ENCODE results near the gene ACTRT2. TPM values are rescaled to one million over a fixed set of nuclear protein-coding genes. Genes with fewer than 3 reads are reported as not detected.

Gene ACTRT2
- total RNA-seq, 1 experiment from 2014 or later = not detected

GRCh38 chr1:3003039-3003940 lies 18.0 kb upstream of the ACTRT2 start:
- Histone ChIP-seq H2BK5ac (ENCODE audit: insufficient read length, low read length) (no peak overlapping the region), H3K4me1 (ENCODE audit: insufficient read depth, low read length) (no peaks in the 10 kb centered on the region), H3K27me3 (ENCODE audit: insufficient read depth, low read length) (no peaks in the 10 kb centered on the region), H4K8ac (replicated peaks; ENCODE audit: insufficient read length, low read depth, low read length) (no peak overlapping the region), H3K79me2 (ENCODE audit: insufficient read depth, low read length) (no peaks in the 10 kb centered on the region), H3K56ac (ENCODE audit: insufficient read length, low read depth, low read length) (no peak overlapping the region), H2BK20ac (ENCODE audit: low read depth, low read length, poor library complexity, severe bottlenecking) (no peak overlapping the region), H3K4ac (ENCODE audit: low read depth, low read length) (no peak overlapping the region), H2BK12ac (ENCODE audit: insufficient read length, low read depth, low read length) (no peak overlapping the region), H4K20me1 (ENCODE audit: control insufficient read depth, insufficient read depth, insufficient read length) (no peaks in the 10 kb centered on the region), H3K4me2 (ENCODE audit: insufficient read depth, insufficient read length, low read length) (no peak overlapping the region), H2AK5ac (ENCODE audit: insufficient read length, low read length) (no peak overlapping the region), H3K14ac (ENCODE audit: insufficient read depth, low read length) (no peak overlapping the region), H3K79me1 (ENCODE audit: insufficient read depth, low read depth, low read length, poor library complexity, severe bottlenecking) (no peaks in the 10 kb centered on the region), H3T11ph (ENCODE audit: low read length) (no peak overlapping the region), H3K23me2 (ENCODE audit: insufficient read length, low read depth, low read length, poor library complexity, severe bottlenecking) (peaks cover 3% of the 10 kb centered on the region), H2BK15ac (ENCODE audit: low read depth, low read length) (no peak overlapping the region), H3K9ac (ENCODE audit: extremely low read depth, insufficient read length, low read length) (no peak overlapping the region), H3K23ac (ENCODE audit: insufficient read length, low read depth, low read length) (no peak overlapping the region), H4K5ac (ENCODE audit: insufficient read length, low read depth, low read length) (no peak overlapping the region), H4K91ac (ENCODE audit: insufficient read length, low read depth, low read length) (no peak overlapping the region), H2AFZ (ENCODE audit: low read length) (no peak overlapping the region), H2BK120ac (ENCODE audit: low read depth, low read length, poor library complexity, severe bottlenecking) (no peak overlapping the region), H3K18ac (ENCODE audit: insufficient read length, low read depth, low read length) (no peak overlapping the region), H3K27ac (ENCODE audit: insufficient read length, low read depth, low read length) (no peak overlapping the region), H3K9me3 (ENCODE audit: control insufficient read depth, low read depth, low read length) (peaks cover 83% of the 10 kb centered on the region)
- no CpG with 5 or more reads among the region's 32 CpGs for WGBS (ENCODE audit: extremely low coverage, insufficient read length, low lambda C conversion rate)
- Mint-ChIP-seq H3K4me3 (no peak overlapping the region), H3K27ac (no peak overlapping the region), H3K9me3 (peaks cover 23 to 93% of the 10 kb centered on the region in 2 experiments), H3K27me3 (ENCODE audit: low read depth) (peaks cover 4% of the 10 kb centered on the region), H3K36me3 (ENCODE audit: insufficient read depth in 1 of 3, low read depth in 3 of 3) (peaks cover 2 to 29% (median 11%) of the 10 kb centered on the region in 3 experiments; a peak in 6 of 7 replicates), H3K4me1 (no peaks in the 10 kb centered on the region)
- TF ChIP-seq CTCF (conservative IDR thresholded peaks at IDR 0.05) = no peak
- no peak for DNase-seq
